ENCODE results near the gene TOPAZ1. TPM values are rescaled to one million over a fixed set of nuclear protein-coding genes. Genes with fewer than 3 reads are reported as not detected.
A peak's percentile ranks its signal among the peaks of the same experiment; 100 is the strongest.

TOPAZ1 gene
- total and polyA plus RNA-seq, 5 donors: not detected

DNA sequence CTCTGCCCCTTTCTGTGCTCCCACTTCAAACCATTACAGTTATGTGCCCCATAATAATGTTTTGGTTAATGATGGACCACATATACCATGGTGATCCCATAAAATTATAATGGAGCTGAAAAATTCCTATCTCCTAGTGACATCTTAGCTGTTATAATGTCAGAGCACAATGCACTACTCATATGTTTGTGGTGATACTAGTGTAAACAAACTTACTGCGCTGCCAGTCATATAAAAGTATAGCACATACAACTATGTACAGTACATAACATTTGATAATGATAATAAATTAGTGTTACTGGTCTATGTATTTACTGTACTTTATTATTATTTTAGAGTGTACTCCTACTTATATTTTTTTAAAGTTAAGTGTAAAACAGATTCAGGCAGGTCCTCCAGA is 51.3 kb downstream of the TOPAZ1 start:
- WGBS: 91% methylated on average over 1 of the region's 1 CpG
- no peaks in the 10 kb centered on the region for H3K4me1 ChIP-seq (ENCODE audit: control insufficient read depth, insufficient read depth, low read length)
- no peaks in the 10 kb centered on the region for H3K9me3 ChIP-seq (ENCODE audit: control insufficient read depth, low read length)
- H3K27me3 ChIP-seq (ENCODE audit: control insufficient read depth, insufficient read depth): no peaks in the 10 kb centered on the region
- ATAC-seq (no peak), DNase-seq (no peak)
- H3K27ac ChIP-seq (ENCODE audit: low read length): no peak overlapping the region
- H3K4me3 ChIP-seq (ENCODE audit: low read length): no peak overlapping the region
- intact Hi-C loops (cut with DNase I): no loop called here

DNA sequence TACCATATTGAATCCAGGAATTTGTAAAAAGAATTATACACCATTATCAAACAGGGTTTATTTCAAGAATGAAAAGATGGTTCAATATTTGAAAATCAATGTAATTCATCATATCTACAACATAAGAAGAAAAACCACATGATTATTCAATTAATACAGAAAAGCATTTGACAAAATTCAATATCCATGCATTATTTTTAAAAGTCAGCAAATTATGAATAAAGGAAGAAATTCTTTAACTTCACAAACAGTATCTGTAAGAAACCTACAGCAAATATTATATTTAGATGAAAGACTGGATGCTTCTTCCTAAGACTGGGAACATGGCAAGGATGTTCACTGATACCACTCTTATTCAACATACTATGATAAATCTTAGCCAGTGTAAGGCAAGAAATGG is 55.6 kb downstream of the TOPAZ1 start:
- intact Hi-C loops (cut with DNase I): no loop called here
- H3K27ac ChIP-seq (ENCODE audit: low read length): no peak overlapping the region
- ATAC-seq (no peak), DNase-seq (no peak)
- H3K9me3 ChIP-seq (ENCODE audit: control insufficient read depth, low read length): no peaks in the 10 kb centered on the region
- no peaks in the 10 kb centered on the region for H3K27me3 ChIP-seq (ENCODE audit: control insufficient read depth, insufficient read depth)
- no peaks in the 10 kb centered on the region for H3K4me1 ChIP-seq (ENCODE audit: control insufficient read depth, insufficient read depth, low read length)
- H3K4me3 ChIP-seq (ENCODE audit: low read length): no peak overlapping the region

DNA sequence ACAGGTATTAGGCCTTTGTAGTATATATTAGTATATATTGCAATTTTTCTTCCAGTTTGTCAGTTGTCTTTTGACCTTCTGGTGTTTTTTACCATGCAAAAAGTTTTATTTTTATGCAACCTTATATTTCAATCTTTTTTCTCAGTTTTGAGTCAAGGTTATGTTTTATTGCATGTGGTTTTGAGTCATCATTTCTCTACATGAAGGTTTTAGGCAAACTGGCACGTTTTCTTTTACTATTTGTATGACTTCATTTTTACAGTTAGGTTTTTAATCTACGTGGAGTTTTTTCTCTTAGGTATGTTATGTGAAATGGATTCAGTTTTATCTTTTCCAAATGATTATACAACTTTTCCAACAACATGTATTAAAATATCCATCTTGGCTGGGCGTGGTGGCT is 60.1 kb downstream of the TOPAZ1 start:
- no peak for ATAC-seq
- no peak for DNase-seq
- WGBS: 82% methylated on average over 3 of the region's 3 CpGs
- Histone ChIP-seq H3K4me1 (ENCODE audit: control insufficient read depth, insufficient read depth, low read length) (no peaks in the 10 kb centered on the region), H3K27ac (ENCODE audit: low read length) (no peak overlapping the region), H3K27me3 (ENCODE audit: control insufficient read depth, insufficient read depth) (no peaks in the 10 kb centered on the region), H3K4me3 (ENCODE audit: low read length) (no peak overlapping the region), H3K9me3 (ENCODE audit: control insufficient read depth, low read length) (no peaks in the 10 kb centered on the region)
- intact Hi-C loops (cut with DNase I): no loop called here

DNA sequence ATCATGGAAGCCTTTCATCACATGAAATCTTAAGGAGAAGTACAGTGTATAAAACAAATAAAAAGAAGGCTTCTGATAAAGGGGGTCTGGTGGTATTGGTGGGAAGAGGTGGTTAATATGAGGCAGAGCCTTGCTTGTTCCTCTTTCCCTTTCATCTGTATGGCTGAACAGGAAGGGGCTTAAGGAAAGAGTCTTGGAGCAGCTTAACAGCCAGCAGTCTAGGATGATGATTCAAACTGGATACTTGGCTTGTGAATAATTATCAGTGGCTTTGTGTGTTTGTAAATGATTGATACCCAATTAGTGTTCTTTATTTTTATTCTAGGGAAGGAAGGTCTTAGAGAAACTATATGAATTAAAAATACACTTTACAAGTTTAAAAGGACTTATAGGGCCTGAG is 67.8 kb downstream of the TOPAZ1 start:
- intact Hi-C loops (cut with DNase I): no loop called here
- H3K4me3 ChIP-seq (ENCODE audit: low read length): no peak overlapping the region
- H3K9me3 ChIP-seq (ENCODE audit: control insufficient read depth, low read length): no peaks in the 10 kb centered on the region
- DNase-seq (no peak), ATAC-seq (no peak)
- H3K27me3 ChIP-seq (ENCODE audit: control insufficient read depth, insufficient read depth): no peaks in the 10 kb centered on the region
- H3K27ac ChIP-seq (ENCODE audit: low read length): no peak overlapping the region
- no peaks in the 10 kb centered on the region for H3K4me1 ChIP-seq (ENCODE audit: control insufficient read depth, insufficient read depth, low read length)

DNA sequence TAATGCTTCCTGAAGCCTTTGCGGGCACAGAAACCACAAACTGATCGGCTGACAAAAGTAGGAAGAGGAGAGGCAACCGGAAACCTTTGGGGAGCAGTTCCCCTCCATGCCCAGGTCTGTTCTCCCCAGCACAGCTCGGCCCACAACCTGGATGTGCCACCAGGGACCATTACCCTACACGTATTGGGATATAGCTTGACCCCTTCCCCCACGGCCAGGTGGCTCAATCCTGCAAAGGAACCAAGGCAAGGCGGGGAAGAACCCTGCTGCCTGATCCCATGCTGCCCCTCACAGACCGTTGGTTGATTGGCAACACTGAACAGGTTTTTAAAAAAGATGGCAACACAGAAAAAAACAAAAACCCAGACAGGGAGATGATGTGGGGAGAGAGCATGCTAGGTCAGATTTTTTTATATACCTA is 77.2 kb downstream of the TOPAZ1 start:
- H3K27me3 ChIP-seq (ENCODE audit: control insufficient read depth, insufficient read depth): no peaks in the 10 kb centered on the region
- no peak overlapping the region for H3K4me3 ChIP-seq (ENCODE audit: low read length)
- intact Hi-C loops (cut with DNase I): no loop called here
- WGBS: 53% methylated on average over 8 of the region's 8 CpGs
- no peak for ATAC-seq
- H3K9me3 ChIP-seq (ENCODE audit: control insufficient read depth, low read length): no peaks in the 10 kb centered on the region
- H3K4me1 ChIP-seq (ENCODE audit: control insufficient read depth, insufficient read depth, low read length): no peaks in the 10 kb centered on the region
- DNase-seq: no peak
- H3K27ac ChIP-seq (ENCODE audit: low read length): no peak overlapping the region

DNA sequence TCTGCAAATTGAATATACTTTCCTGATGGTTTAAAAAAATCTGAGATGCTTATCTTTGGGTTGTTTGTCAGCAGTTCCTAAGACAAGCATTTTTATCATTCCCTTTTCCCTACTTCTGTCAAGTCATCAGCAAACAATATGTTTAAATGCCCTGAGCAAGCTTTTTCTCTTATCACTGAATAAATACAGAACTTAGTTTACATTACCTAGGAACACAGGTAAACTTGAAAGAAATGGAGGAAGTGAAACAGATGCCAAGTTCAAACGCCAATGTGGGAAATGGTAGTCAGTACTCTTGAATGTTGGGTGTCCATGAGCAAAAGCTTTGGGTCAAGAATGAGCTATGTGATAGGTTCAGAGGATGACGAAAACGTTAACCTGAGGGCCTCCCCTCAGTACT is 79.6 kb downstream of the TOPAZ1 start:
- no peaks in the 10 kb centered on the region for H3K4me1 ChIP-seq (ENCODE audit: control insufficient read depth, insufficient read depth, low read length)
- no peaks in the 10 kb centered on the region for H3K27me3 ChIP-seq (ENCODE audit: control insufficient read depth, insufficient read depth)
- ATAC-seq (no peak), DNase-seq (no peak)
- no peak overlapping the region for H3K4me3 ChIP-seq (ENCODE audit: low read length)
- H3K27ac ChIP-seq (ENCODE audit: low read length): no peak overlapping the region
- intact Hi-C loops (cut with DNase I): loop anchor here in 2 of 4 donors (10.0 kb wide), 2 partner anchors 153 to 193 kb away; partner anchors contain the start of gene ZNF445 (in 1 of the 2)
- WGBS: 45% methylated on average over 3 of the region's 3 CpGs
- no peaks in the 10 kb centered on the region for H3K9me3 ChIP-seq (ENCODE audit: control insufficient read depth, low read length)

DNA sequence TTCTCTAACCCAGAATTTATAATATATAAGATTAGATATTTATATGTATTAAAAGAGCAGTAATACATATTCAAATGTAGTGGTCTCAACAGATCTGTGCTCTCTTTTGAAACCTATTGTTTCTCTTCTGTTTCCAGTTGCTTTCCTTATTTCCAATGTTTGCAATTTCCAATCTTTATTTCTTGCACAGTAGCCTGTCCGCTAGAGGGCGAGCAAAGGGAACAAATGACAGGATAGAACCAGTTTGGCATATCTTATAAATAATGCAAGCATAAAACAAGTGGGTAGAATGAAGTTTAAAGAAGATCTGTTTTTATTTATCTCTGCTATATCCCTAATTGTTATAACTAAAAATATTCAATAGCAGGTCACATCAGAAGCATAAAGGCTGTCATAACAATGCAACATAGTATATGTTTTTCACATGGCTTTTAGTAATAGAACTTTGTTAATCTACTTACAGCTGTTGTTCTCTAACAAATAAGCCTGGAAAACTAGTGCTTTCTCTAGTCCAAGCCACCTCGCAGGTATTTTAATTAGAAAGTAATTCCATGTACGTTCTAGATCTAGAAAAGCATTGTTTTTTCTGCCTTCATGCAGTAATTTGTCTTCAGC is 81.8 kb downstream of the TOPAZ1 start:
- WGBS: 4% methylated on average over 4 of the region's 4 CpGs
- intact Hi-C loops (cut with DNase I): loop anchor here in 2 of 4 donors (10.0 kb wide), 2 partner anchors 151 to 191 kb away; partner anchors contain the start of gene ZNF445 (in 1 of the 2)
- peak in 1 of 2 donors; percentile 44 for ATAC-seq

DNA sequence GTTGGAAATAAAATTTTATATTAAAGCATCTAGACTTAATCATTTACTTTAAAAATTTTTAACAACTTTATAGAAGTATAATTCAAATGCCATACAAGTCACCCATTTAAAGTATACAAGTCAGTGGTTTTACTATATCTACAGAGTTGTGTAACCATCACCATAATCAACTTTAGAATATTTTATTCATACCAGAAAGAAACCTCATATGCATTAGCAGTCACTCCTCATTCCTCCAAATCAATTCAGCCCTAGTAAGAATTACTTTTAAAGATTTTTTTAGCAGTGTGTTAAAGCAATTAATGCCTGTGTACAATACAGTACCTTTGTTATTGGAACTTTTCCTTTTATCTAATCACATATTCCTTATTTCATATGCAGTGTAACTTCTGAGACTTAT is 82.9 kb downstream of the TOPAZ1 start:
- ATAC-seq (no peak), DNase-seq (no peak)
- intact Hi-C loops (cut with DNase I): loop anchor here in 2 of 4 donors (10.0 kb wide), 2 partner anchors 150 to 190 kb away; partner anchors contain the start of gene ZNF445 (in 1 of the 2)
- no peak overlapping the region for H3K4me3 ChIP-seq (ENCODE audit: low read length)
- no peaks in the 10 kb centered on the region for H3K9me3 ChIP-seq (ENCODE audit: control insufficient read depth, low read length)
- no peaks in the 10 kb centered on the region for H3K27me3 ChIP-seq (ENCODE audit: control insufficient read depth, insufficient read depth)
- no peaks in the 10 kb centered on the region for H3K4me1 ChIP-seq (ENCODE audit: control insufficient read depth, insufficient read depth, low read length)
- H3K27ac ChIP-seq (ENCODE audit: low read length): no peak overlapping the region

More for the DNA sequence above, 81.8 kb downstream of the TOPAZ1 start:
- peak; percentile 62 to 80 (median 69) for DNase-seq
- Histone ChIP-seq H3K4me3 (ENCODE audit: low read length) (no peak overlapping the region), H3K27me3 (ENCODE audit: control insufficient read depth, insufficient read depth) (no peaks in the 10 kb centered on the region), H3K27ac (ENCODE audit: low read length) (no peak overlapping the region), H3K4me1 (ENCODE audit: control insufficient read depth, insufficient read depth, low read length) (no peaks in the 10 kb centered on the region), H3K9me3 (ENCODE audit: control insufficient read depth, low read length) (no peaks in the 10 kb centered on the region)

DNA sequence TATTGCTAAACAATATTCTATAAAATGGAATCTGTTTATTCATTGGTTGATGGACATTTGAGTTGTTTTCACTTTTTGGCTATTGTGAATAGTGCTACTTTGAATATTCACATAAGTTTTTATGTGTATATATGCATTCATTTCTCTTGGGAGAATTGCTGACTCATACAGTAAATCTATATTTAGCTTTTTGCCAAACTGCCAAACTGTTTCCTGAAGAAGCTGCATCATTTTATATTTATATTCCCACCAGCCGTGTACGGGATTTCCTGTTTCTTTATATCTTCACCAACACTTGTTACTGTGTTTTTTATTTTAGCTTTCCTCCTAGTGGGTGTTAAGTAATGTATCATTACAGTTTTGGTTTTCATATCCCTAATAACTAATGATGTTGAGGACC is 84.3 kb downstream of the TOPAZ1 start:
- H3K27ac ChIP-seq (ENCODE audit: low read length): no peak overlapping the region
- WGBS: 13% methylated on average over 2 of the region's 2 CpGs
- no peaks in the 10 kb centered on the region for H3K9me3 ChIP-seq (ENCODE audit: control insufficient read depth, low read length)
- H3K27me3 ChIP-seq (ENCODE audit: control insufficient read depth, insufficient read depth): no peaks in the 10 kb centered on the region
- H3K4me3 ChIP-seq (ENCODE audit: low read length): no peak overlapping the region
- no peak for ATAC-seq
- intact Hi-C loops (cut with DNase I): loop anchor here in 2 of 4 donors (10.0 kb wide), 2 partner anchors 149 to 189 kb away; partner anchors contain the start of gene ZNF445 (in 1 of the 2)
- no peak for DNase-seq
- no peaks in the 10 kb centered on the region for H3K4me1 ChIP-seq (ENCODE audit: control insufficient read depth, insufficient read depth, low read length)

DNA sequence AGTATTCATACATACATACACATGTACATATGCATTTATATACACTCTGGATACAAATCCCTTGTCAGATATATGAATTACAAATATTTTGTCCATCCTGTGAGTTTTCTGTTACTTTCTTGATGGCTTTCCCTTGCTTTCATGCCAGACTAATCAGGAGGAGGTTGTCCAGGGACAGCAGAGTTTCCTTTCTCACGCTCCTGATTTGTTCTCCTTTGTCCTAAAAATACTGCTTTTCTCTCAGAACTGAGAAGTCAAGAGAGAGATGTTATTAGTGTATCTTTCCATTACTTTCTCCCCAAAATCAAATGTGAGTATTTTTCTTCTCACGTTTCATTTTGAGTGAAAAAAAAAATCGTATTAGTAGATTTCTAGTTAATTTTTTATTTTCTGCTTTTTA is 84.8 kb downstream of the TOPAZ1 start:
- WGBS: 55% methylated on average over 3 of the region's 3 CpGs
- Histone ChIP-seq H3K4me3 (ENCODE audit: low read length) (no peak overlapping the region), H3K27me3 (ENCODE audit: control insufficient read depth, insufficient read depth) (no peaks in the 10 kb centered on the region), H3K9me3 (ENCODE audit: control insufficient read depth, low read length) (no peaks in the 10 kb centered on the region), H3K4me1 (ENCODE audit: control insufficient read depth, insufficient read depth, low read length) (no peaks in the 10 kb centered on the region), H3K27ac (ENCODE audit: low read length) (no peak overlapping the region)
- DNase-seq: no peak
- no peak for ATAC-seq
- intact Hi-C loops (cut with DNase I): loop anchor here in 2 of 4 donors (10.0 kb wide), 2 partner anchors 148 to 188 kb away; partner anchors contain the start of gene ZNF445 (in 1 of the 2)

DNA sequence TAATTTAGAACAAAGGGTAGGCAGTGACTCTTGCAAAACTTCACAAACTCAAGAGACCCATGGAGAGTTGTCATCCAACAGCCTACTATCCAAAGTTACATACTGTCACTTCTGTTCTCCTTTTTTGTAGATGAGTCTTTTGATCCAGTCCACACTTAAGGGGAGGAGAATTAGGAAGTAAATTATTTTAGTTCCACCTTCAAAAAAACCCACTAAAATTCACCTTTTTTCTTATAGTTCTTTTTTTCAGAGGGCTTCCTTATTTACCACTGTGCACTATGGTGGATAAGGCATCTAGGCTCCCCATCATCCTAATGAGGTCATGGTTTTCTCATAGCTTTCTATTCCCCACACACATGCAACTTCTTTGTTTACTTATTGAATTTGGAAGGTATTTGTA is 88.3 kb downstream of the TOPAZ1 start:
- DNase-seq (no peak), ATAC-seq (no peak)
- Histone ChIP-seq H3K4me3 (ENCODE audit: low read length) (no peak overlapping the region), H3K4me1 (ENCODE audit: control insufficient read depth, insufficient read depth, low read length) (no peaks in the 10 kb centered on the region), H3K27me3 (ENCODE audit: control insufficient read depth, insufficient read depth) (no peaks in the 10 kb centered on the region), H3K27ac (ENCODE audit: low read length) (no peak overlapping the region), H3K9me3 (ENCODE audit: control insufficient read depth, low read length) (no peaks in the 10 kb centered on the region)
- intact Hi-C loops (cut with DNase I): loop anchor here in 2 of 4 donors (10.0 kb wide), 2 partner anchors 145 to 185 kb away; partner anchors contain the start of gene ZNF445 (in 1 of the 2)

DNA sequence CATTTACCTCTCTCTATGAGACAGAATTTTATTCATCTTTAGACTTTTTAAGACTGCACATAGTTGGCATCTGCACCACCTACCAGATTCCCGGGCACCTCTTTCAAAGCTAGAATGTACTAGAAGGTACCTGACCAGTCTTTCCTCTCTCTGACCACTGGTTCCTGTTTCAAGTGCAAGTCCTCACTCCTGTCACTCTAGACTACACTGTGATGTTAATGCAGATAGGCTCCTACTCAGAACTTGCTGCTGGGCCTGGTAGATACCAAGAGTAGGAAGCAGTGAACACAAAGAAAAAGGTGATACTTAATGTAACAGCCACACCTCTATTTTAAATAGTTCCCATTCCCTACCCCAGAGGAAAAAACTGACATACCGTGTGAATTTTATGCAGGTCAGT is 88.8 kb downstream of the TOPAZ1 start:
- intact Hi-C loops (cut with DNase I): no loop called here
- no peaks in the 10 kb centered on the region for H3K4me1 ChIP-seq (ENCODE audit: control insufficient read depth, insufficient read depth, low read length)
- no peaks in the 10 kb centered on the region for H3K9me3 ChIP-seq (ENCODE audit: control insufficient read depth, low read length)
- no peak overlapping the region for H3K4me3 ChIP-seq (ENCODE audit: low read length)
- ATAC-seq (no peak), DNase-seq (no peak)
- H3K27ac ChIP-seq (ENCODE audit: low read length): no peak overlapping the region
- no peaks in the 10 kb centered on the region for H3K27me3 ChIP-seq (ENCODE audit: control insufficient read depth, insufficient read depth)
- 82% methylated on average over 2 of the region's 2 CpGs for WGBS
